ENCODE data around the gene SIVA1.

GRCh38 chr14:104784846-104785707 lies 32.1 kb downstream of the SIVA1 start:
- no peak for TF ChIP-seq NR2C2 (CRISPR knock-in tag; IDR thresholded peaks at IDR 0.05)
- TF ChIP-seq CREB1 (CRISPR knock-in tag; IDR thresholded peaks at IDR 0.05), result no peak
- TF ChIP-seq CTCF (IDR thresholded peaks at IDR 0.05), result no peak
- no peak for TF ChIP-seq MLX (CRISPR knock-in tag; IDR thresholded peaks at IDR 0.05)
- no peak for TF ChIP-seq PRDM15 (CRISPR knock-in tag; IDR thresholded peaks at IDR 0.05)
- no peak for TF ChIP-seq AFF4 (CRISPR knock-in tag; IDR thresholded peaks at IDR 0.05; ENCODE audit: borderline replicate concordance)
